ENCODE results near the gene HOXA3. TPM values are rescaled to one million over a fixed set of nuclear protein-coding genes. Genes with fewer than 3 reads are reported as not detected.

Gene HOXA3
- total RNA-seq, 1 donor from 2014 or later: not detected

- H3K27ac Mint-ChIP-seq (ENCODE audit: unreplicated experiment): no peak overlapping the region
- peak overlapping the region; percentile 49 for H3K4me3 Mint-ChIP-seq (ENCODE audit: unreplicated experiment)
- H3K4me1 Mint-ChIP-seq (ENCODE audit: low read depth, unreplicated experiment): peaks cover 3% of the 10 kb centered on the region
- peaks cover 18% of the 10 kb centered on the region for H3K9me3 Mint-ChIP-seq (ENCODE audit: unreplicated experiment)
- peaks cover 45% of the 10 kb centered on the region for H3K27me3 Mint-ChIP-seq (ENCODE audit: unreplicated experiment)
- H3K36me3 Mint-ChIP-seq (ENCODE audit: unreplicated experiment): peaks cover 3% of the 10 kb centered on the region
- no peak for TF ChIP-seq CTCF (IDR thresholded peaks at IDR 0.05; ENCODE audit: partially characterized antibody, unreplicated experiment)
- peak; percentile 55 for DNase-seq
These were observed 39.6 kb upstream of the HOXA3 start for GRCh38 chr7:27191833-27192545.

GRCh38 chr7:27191161-27191731 lies 38.9 kb upstream of the HOXA3 start:
- H3K9me3 Mint-ChIP-seq (ENCODE audit: unreplicated experiment): peaks cover 18% of the 10 kb centered on the region
- H3K4me3 Mint-ChIP-seq (ENCODE audit: unreplicated experiment): no peak overlapping the region

GRCh38 chr7:27189997-27190748 lies 37.8 kb upstream of the HOXA3 start:
- no peak overlapping the region for H3K4me3 Mint-ChIP-seq (ENCODE audit: unreplicated experiment)
- H3K27me3 Mint-ChIP-seq (ENCODE audit: unreplicated experiment): peaks cover 58% of the 10 kb centered on the region
- H3K4me1 Mint-ChIP-seq (ENCODE audit: low read depth, unreplicated experiment): peaks cover 3% of the 10 kb centered on the region
- H3K9me3 Mint-ChIP-seq (ENCODE audit: unreplicated experiment): peaks cover 20% of the 10 kb centered on the region
- DNase-seq: peak; percentile 4
- TF ChIP-seq CTCF (IDR thresholded peaks at IDR 0.05; ENCODE audit: partially characterized antibody, unreplicated experiment): no peak
- H3K27ac Mint-ChIP-seq (ENCODE audit: unreplicated experiment): no peak overlapping the region
- peaks cover 3% of the 10 kb centered on the region for H3K36me3 Mint-ChIP-seq (ENCODE audit: unreplicated experiment)

More at GRCh38 chr7:27191161-27191731, 38.9 kb upstream of the HOXA3 start:
- Mint-ChIP-seq H3K36me3 (ENCODE audit: unreplicated experiment) (peaks cover 3% of the 10 kb centered on the region), H3K27ac (ENCODE audit: unreplicated experiment) (no peak overlapping the region), H3K4me1 (ENCODE audit: low read depth, unreplicated experiment) (peaks cover 3% of the 10 kb centered on the region), H3K27me3 (ENCODE audit: unreplicated experiment) (peaks cover 49% of the 10 kb centered on the region)
- no peak for TF ChIP-seq CTCF (IDR thresholded peaks at IDR 0.05; ENCODE audit: partially characterized antibody, unreplicated experiment)
- peak; percentile 9 for DNase-seq

DNA sequence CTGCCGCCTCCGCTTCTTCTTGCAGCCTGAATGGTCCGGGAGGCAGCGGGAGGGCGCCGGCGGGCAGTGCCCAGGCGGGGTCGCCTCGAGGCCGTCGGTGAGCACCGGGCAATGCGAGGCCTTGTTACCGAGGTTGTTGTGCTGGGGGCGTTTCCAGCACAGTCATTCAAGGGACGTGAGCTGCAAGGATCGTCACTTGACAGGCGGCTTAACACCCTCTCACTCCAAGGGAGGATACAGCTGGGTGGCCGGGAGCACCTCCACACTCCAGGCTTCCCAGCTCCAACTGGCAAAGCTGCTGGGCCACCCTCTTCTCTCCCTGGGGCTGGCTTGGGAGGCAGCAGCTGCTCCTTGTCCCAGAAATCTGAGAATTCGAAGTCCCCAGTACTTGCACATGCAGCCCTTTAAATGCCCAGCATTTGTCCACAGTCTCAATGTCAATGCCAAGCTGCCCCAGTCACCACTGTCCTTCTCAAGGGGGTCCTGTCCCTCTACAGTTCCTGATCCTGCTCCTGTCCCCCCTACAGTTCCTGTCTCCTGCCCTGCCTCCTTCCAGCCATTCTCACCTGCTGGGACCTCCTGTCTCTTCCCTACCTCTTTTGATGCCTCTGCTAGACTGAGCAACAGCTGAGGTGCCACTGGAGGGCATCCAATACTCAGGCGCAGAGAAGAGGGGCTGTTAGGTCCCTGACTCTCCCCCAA lies 37.1 kb upstream of the HOXA3 start:
- Mint-ChIP-seq H3K4me1 (ENCODE audit: low read depth, unreplicated experiment) (peaks cover 3% of the 10 kb centered on the region), H3K9me3 (ENCODE audit: unreplicated experiment) (peaks cover 21% of the 10 kb centered on the region), H3K27me3 (ENCODE audit: unreplicated experiment) (peaks cover 58% of the 10 kb centered on the region), H3K27ac (ENCODE audit: unreplicated experiment) (no peak overlapping the region), H3K36me3 (ENCODE audit: unreplicated experiment) (peaks cover 3% of the 10 kb centered on the region), H3K4me3 (ENCODE audit: unreplicated experiment) (no peak overlapping the region)
- DNase-seq: peak; percentile 21
- no peak for TF ChIP-seq CTCF (IDR thresholded peaks at IDR 0.05; ENCODE audit: partially characterized antibody, unreplicated experiment)
